HG03378 (cell line): ENCODE results near the gene VOPP1.
"Not testable (repeated sequence)": the region's sequence is repeated elsewhere in the genome, so short reads cannot be mapped to it uniquely, and the experiment has no call there.

Source experiments
- ATAC-seq: cut with Tn5 transposase; IDR thresholded peaks from one replicate; pipeline ENCODE4 v1.9.1; 2021; ENCODE audit warnings: mild to moderate bottlenecking, moderate library complexity; ENCODE audit not compliant: unreplicated experiment

Gene VOPP1

GRCh38 chr7:55490099-55490498 is 82.2 kb downstream of the VOPP1 start:
- ATAC-seq, result no peak

GRCh38 chr7:55489552-55489951 is 82.8 kb downstream of the VOPP1 start:
- ATAC-seq, result no peak

DNA sequence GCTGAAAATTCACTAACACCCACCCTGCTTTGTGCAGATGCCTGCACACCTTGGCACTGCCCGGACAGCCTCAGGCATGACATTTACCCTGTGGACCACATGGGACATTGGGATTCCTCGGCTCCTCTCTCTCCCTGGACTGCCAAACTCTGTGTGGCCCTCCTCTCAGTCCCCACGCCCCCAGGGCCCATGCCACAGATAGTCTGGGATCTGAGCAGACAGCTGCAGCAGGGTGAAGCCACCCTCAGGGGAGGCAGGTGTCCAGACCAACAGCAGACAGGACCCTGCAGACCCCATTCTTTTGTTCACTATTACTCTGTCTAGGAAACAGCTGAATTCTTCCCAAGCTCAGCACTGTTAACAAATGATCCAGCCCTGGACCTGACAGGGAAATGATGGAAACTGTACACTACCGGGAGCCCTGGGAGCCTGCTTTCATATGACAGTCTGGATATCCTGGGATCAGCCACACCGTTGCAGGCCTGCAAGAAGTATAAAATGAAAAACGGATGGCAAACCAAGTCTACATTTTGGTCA is 83.4 kb downstream of the VOPP1 start:
- ATAC-seq, result no peak

- ATAC-seq, result no peak
Measured at GRCh38 chr7:55488216-55488615, 84.1 kb downstream of the VOPP1 start.

DNA sequence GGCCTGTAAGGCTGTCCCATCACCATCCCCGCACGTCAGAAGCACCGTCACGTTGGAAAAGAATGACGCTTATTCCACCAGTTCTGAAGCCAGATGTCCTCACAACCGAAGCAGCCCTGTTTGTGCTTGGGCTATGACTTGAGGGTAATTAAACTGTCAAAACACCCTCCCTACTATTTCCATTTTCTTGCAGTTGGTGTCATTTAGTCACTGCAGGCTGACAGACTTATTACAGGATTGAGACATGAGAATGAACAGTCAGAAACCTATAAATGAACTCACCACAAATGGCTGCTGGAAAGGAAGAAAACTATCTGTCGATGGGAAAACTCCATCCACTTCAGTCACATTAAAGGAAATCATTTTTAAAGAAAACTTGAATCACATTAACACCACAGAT is 85.3 kb downstream of the VOPP1 start:
- ATAC-seq, result no peak

GRCh38 chr7:55486192-55486590 is 86.1 kb downstream of the VOPP1 start:
- ATAC-seq, result no peak

DNA sequence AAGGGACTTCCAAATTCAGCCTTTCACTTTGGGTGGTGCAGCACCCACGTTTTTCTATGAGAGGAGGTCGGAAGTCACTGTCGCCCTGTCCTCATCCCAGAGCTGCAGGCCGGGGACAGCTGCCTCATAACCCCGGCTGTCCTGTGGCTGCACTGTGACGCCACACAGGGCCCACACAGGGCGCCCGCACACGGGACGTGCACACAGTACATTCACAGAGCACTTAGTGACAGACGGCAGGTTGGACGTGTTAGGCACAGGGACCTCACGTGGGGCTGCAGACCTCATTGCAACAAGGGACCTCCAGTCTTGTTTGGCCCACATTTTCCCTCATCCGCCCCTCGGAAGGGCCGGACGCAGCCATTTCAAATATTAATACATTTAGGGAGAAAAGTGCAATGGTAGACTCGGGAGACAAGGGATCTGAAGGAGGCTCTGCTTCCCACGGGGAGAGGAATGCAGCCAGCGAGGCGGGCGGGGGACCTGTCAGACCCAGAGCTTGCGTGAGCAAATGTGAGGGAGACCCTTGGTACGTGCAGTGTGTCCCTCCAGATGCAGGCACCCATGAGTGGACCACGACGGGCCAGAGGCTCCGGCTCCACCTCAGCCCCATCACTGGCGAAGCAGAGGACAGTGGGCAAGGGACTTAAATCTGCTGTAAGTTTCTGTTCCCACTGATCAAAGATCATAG is 86.7 kb downstream of the VOPP1 start:
- ATAC-seq, result no peak

- ATAC-seq, result no peak
Measured at GRCh38 chr7:55484834-55485233, 87.5 kb downstream of the VOPP1 start.

DNA sequence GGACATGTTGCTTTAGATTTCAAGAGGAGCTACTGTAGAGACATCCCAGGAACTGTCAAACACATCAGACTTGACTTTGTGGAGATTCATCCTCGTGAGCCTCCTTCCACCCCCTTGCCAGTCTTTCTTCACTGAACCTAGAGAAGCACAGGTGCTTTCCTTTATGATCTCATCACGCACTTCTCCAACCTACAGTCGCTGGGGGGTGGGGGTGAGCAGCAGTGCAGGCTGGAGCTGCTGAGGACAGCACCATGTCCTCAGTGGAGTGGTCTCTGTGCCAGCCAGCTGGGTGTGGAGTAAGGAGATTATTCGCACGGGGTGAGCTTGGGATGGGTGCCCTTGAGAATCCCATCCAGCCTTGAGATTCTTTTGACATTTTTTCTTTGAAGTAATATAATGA is 88.1 kb downstream of the VOPP1 start:
- ATAC-seq, result no peak

DNA sequence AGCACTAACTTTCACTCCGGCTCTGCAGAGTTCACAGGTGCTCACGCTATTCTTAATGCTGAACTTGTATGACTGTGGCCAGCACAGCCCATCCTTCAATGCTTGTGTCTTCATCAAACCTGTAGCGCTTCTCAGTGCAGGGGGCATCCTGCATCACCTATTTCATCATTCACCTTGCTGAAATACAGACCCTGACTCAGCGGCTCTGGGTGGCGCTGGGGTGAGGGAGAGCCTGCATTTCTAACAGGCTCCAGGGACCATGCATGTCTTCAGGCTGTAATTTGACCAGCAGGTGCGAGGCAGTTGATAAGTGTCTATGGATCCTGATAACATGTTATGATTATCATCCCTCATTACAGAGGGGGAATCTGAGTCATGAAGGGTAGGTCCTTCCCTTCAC is 89.3 kb downstream of the VOPP1 start:
- ATAC-seq, result no peak

DNA sequence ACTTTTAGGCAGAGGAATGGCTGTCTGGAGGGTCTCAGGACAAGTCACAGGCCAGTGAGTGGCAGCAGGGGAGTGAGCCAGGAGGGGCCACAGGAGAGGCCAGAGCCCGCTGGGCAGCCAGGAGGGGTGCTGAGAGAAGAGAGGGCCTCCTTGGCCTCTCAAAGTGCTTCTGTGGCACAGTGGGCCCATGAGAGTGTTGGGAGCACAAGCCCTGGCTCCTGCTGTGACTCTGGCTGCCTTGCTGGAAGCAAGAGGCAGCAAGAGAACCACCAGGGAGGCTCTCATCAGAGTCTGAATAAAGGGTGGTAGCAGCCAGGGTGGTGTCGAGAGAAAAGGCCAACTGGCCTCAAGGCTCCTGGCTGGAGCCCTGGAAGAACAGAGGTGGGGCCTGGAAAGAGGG is 91.1 kb downstream of the VOPP1 start:
- ATAC-seq, result no peak

- no peak for ATAC-seq
Measured at GRCh38 chr7:55478700-55479099, 93.6 kb downstream of the VOPP1 start.

DNA sequence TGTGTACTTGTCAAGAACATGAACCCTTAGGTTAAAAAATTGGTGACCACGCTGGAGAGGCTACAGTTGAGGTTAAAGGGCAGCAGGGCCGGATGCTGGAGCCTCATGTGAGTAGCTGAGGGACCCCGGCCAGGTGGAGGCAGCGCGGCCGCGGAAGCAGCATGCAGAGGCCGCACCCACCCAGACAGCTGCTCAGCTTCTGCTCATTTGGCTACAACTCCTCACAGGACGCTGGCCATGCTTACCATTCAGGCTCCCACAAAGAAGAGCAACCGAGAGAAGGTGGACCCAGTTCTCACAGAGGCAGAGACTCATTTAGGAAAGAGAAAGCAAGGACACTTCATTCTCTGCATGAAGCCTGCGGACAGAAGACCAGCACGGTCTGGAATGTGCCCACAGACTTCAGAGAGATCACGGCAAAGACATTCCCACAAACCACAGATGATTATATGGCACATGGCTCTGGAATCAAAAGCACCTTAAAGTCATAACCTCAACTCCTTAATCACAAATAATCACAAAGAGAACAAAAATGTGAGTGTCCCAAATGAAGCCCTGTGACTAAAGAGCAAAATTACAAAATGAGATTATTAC is 94.4 kb downstream of the VOPP1 start:
- ATAC-seq, result no peak

GRCh38 chr7:55476852-55477780 is 95.2 kb downstream of the VOPP1 start:
- no peak for ATAC-seq

DNA sequence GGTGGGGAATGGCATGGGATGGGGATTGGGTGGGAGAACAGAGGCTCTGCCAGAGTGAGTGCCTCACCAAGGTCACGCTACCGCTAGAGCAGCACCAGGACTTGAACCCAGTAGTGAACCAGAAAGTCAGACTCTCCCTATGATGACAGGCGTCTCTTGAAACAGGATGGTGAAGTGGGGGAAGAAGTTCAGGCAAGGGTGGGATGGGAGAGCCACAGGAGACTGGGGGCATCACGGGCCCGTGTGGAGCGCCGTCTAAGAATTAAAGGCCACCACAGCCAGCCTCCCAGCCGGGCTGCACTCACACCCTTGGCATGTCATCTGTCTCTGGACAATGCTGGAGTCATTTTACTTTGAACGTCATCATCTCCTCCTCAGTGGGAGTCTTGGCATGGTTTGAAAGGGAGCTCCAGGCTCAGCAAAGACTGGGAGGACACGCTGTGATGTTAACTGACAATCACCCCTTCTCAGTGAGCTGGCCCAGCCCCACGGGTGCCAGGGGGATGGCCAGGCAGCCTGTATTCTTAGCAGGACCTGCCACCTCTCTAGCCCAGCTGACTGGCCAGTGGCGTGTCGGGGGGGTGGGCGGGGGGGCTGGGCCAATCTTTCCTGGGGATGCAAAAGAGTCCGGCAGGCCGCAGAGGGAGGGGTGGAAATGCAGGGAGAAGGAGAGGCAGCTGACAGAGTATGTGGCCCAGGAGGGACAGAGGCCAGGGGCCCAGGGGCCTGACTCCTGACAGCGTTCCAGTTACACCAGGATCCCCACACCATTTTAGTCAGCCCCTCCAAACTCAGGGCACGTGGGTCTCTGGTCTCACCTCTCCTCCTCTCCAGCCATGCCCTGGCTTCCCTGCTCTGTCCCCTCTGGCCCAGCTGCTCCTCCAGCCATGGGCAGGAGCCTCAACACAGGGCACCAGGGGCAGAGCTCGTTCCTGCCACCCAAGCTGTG is 96.2 kb downstream of the VOPP1 start:
- no peak for ATAC-seq

GRCh38 chr7:55474944-55475854 is 97.1 kb downstream of the VOPP1 start:
- no peak for ATAC-seq

- no peak for ATAC-seq
Measured at GRCh38 chr7:55473932-55474331, 98.4 kb downstream of the VOPP1 start.

DNA sequence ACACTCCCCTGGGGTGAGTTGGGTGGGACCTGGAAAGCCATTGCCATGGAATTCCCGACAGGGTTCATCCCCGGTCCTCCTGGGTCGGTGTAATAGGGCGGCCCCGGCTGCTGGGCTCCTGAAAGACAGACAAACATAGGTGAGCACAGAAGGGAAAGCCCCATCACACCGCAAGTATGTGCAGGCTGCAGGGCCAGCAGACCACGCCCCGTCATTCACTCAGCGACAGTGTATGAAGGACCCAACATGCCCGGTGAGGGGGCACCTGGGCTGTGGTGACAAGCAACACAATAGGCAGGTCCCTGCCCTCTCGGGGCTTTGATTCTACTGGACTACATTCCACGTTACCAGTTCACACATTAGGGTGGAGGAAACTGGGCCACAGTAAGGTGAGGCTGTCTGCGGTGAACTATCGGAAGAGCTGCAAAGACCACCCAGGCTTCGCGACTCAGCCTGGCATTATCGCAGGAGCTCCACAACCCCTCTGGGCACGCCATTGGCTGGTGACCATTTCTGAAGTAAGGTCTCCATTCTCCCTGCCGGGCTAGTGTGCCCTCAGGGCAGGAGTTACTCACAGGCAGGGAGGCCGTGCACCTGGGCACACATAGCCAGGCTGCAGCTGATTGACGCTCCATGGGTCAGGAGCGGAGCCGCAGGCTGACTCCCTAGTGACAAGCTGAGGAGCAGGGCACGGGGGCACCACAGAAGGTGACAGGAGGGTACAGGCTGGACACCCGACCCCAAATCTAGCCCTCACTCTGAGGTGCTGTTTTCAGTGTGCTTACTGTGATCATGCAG is 99.2 kb downstream of the VOPP1 start:
- ATAC-seq, result no peak

GRCh38 chr7:55472406-55472805 is 99.9 kb downstream of the VOPP1 start:
- not testable (repeated sequence) for ATAC-seq
